ENCODE measurements around the gene DISC1.
"Not testable (repeated sequence)": the region's sequence is repeated elsewhere in the genome, so short reads cannot be mapped to it uniquely, and the experiment has no call there.

The DISC1 gene

DNA sequence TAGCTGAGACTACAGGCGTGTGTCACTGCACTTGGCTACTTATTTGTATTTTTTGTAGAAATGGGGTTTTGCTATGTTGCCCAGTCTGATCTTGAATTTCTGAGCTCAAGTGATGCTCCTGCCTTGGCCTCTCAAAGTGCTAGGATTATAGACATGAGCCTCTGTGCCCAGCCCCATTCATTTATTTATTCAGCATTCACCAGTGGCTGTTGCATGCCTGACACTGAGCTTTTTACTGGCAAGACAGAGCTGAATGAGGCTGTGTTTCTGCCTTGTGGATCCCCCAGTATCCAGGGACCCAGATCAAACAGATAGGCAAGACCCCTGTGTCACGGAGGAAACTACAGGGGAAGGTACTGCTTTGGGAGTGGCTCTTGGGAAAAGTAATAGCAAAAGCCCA lies 109.4 kb downstream of the DISC1 start:
- no peak for DNase-seq

- DNase-seq: no peak
Measured at GRCh38 chr1:231736464-231736863, 109.9 kb downstream of the DISC1 start.

- no peak for DNase-seq
Measured at GRCh38 chr1:231738554-231738953, 112.0 kb downstream of the DISC1 start.

DNA sequence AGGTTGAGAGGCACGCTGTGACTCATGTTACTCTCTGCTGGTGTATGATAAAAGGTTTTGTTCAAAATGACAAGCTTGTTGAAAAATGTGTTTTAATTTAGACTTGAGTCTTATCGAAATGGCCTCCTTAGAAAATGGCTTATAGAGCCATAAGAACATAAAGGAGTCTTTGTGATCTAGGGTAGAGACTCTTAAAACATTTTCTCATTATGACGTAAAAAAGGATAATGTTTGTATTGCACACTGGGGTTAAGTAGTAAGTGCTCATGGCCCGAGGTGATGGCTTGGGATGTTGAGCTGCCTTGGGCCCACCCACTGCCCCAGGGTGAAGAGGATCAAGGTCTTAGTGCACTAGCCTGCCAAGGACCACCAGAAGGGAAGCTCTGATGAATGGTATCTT lies 117.4 kb downstream of the DISC1 start:
- no peak for DNase-seq

- peak; percentile 65 for DNase-seq
Measured at GRCh38 chr1:231748760-231749415, 122.3 kb downstream of the DISC1 start.

DNA sequence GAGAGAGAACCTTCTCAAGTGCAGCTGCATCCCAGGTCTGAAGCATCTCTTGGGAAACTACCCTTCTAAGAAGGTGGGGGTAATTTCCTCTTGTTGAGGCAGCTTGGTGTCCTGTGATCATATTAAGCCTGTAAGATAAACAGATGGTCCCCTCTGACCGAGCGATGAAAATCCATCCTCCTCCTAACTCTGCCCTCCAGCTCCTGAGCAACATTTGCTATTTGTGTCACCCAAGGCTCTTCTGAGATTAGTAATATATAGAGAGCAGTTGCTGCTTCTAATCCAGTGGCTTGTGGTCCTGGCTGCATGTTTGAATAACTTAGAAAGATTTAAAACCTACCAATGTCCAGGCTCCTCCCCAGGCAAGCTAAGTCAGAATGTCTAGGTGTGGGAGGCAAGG lies 123.7 kb downstream of the DISC1 start:
- peak; percentile 27 for DNase-seq

DNA sequence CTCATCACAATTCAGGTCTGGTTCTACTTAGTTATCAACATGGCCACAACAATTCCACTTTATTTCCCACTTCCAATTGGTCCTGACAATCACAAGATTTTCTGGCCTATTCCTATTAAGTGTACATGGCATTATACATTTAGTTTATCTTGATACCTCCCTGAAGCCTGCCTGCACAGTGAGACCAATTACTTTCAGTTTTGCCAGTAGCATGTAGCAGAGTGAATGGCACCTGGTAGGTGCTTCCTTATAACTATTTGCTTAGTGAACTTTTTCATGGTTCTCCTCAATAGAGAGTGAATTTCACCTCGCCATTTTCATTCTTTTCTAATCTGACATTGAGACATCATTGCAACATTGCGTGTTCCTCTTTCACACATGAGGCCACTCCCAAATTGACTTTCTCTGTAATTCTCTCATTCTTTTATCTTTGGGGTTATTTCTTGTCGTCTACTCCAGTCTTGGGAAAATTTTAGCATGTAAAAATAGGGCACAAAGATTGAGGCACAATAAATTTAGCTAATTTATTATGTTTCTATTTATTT lies 124.3 kb downstream of the DISC1 start:
- DNase-seq: no peak

GRCh38 chr1:231751415-231751814 lies 124.8 kb downstream of the DISC1 start:
- no peak for DNase-seq

DNA sequence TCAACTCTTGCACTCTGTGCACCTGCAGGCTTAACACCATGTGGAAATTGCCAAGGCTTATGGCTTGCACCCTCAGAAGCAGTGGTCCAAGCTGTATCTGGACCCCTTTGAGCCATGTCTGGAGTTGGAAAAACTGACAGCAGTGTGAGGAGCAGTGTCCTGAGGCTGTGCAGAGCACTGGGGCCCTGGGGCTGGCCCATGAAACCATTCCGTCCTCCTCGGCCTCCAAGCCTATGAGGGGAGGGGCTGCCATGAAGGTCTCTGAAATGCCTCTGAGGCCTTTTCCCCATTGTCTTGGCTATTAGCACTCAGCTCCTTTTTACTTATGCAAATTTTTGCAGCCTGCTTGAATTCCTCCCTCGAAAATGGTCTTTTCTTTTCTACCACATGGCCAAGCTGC lies 126.7 kb downstream of the DISC1 start:
- DNase-seq: no peak

DNA sequence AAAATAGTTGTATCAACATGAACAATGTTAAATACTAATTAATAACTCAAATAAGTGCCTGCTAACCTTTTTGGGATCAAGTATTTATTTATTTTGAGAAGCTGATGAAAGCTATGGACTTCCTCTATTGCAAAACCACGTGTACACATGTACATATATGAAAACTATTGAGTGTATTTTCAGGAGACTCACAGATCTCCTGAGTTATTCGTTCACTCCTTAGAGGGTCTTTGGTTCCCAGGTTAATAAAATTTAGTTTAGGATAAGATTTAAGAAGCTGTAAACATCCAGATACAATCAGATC lies 130.5 kb downstream of the DISC1 start:
- DNase-seq: no peak

DNA sequence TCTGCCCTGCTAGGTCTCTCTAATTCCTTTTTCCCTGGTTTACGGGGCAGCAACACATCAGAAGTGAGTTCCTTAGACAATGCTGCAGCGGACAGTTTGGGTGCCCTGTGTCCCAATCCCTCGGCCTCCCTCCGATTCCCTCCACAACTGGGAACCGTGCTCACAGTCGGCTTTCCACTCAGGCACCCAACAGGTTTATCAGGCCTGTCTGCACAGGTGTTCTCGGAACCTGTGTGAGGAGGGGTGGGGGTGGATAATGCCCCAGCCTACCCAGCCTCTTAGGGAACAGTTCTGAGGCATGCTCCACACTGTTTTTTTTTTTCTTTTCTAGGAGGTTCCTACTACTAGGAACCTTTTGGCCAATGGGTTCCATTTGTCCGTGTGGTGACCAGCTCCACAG lies 131.2 kb downstream of the DISC1 start:
- no peak for DNase-seq

DNA sequence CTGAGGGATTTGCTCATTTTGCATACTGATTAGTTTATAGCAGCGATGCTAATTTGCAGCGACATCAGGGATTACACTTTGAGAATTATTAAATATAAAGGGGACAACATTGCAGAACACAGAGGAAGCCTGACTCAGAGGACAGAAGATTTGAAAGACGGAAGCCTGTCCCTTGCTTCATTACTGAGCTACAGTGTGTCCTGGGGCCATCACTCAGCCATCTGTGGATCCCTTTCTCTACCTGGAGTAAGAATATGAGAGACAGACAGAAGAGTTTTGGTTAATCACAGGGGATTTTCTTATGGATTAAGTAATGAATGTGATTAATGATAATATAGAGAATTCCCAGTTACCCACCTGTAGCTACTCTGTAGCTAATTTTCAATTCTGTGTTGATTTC lies 134.7 kb downstream of the DISC1 start:
- DNase-seq: no peak

DNA sequence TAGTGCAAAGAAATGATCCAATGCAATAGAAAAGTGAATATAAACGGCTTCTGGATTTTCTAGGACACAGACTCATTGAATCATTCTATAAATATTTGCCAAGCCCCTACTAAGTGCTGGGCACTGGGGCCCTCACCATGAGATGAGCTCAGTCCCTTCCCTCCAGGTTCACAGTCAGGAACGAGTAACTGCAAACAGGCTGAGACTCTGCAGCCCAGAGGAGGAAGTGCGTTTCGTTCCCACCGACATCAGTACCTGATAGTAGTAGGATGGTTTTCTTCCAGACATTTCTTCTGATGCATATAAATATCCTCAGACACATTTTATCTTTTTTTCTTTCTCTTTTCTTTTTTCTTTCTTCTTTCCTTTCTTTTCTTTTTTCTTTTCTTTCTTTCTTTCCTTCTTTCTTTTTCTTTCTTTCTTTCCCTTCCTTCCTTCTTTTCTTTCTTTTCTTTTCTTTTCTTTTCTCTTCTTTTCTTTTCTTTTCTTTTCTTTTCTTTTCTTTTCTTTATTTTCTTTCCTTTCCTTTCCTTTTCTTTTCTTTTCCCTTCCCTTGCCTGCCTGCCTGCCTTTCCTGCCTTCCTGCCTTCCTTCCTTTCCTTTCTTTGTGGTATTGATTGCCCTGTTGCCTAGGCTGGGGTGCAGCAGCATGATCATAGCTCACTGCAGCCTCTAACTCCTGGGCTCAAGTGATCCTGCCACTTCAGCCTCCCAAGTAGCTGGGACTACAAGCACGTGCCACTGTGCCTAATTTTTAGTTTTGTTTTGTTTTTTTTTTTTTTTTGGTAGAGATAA lies 135.4 kb downstream of the DISC1 start:
- DNase-seq: no peak

- no peak for DNase-seq
Measured at GRCh38 chr1:231763456-231763855, 136.9 kb downstream of the DISC1 start.

DNA sequence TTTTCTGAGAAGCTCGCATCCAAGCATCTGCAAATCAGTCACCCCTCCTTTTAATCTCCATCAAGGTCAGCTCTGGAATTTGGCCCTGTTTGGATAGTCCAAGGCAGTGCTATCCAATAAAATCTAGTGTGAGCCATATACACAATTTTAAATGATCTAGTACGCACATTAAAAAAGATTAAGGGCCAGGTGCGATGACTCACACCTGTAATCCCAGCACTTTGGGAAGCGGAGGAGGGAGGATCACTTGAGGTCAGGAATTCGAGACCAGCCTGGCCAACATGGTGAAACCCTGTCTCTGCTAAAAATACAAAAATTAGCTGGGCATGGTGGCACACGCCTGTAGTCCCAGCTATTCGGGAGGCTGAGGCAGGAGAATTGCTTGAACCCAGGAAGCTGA lies 139.2 kb downstream of the DISC1 start:
- DNase-seq: not testable (repeated sequence)

GRCh38 chr1:231767471-231767870 lies 140.9 kb downstream of the DISC1 start:
- no peak for DNase-seq

- DNase-seq: no peak
Measured at GRCh38 chr1:231768416-231768815, 141.8 kb downstream of the DISC1 start.

- DNase-seq: no peak
Measured at GRCh38 chr1:231770506-231771175, 144.1 kb downstream of the DISC1 start.

DNA sequence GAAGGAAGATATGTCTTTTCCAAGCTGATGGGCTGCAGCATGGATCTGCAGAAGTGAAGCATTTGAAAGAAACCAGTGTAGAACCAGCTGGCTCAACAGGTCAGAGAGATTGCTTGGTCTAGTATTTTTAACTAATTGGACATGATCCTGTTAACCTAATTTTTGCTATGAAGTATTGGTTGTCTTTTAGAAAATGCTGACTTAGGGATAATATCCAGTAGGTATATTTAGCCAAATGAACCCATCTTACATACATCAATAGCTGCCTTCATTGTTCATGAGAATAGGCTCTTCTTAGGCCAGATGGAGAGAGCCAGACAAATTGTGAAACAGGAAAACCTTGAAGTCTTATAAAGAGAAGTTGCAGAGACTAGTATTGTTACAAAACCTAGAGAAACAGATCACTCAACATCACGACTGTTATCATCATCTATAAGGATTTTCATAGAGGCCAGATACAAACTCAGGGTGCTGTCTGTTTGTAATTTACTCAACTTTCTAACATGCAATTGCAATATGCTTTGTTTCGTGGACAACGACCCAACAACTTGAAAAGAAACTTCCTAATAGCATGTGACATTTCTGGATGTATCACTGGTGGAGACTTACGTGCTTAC lies 148.2 kb downstream of the DISC1 start:
- DNase-seq: no peak

GRCh38 chr1:231776010-231776756 lies 149.6 kb downstream of the DISC1 start:
- no peak for DNase-seq

DNA sequence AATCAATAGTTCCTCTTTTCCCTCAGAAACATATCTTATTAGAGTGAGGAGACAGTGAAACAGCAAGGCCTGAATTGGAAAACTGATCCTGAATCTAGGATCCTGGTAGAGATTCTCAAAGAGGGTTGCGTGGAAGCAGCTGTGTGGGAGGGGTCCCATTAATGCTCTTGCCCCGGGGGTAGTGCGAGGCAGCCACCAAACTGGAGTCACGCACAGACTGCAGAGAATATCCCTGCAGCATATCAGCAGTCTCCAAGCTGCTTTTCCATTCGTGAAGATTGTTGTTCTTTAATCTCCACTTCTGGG lies 150.1 kb downstream of the DISC1 start:
- DNase-seq: no peak

DNA sequence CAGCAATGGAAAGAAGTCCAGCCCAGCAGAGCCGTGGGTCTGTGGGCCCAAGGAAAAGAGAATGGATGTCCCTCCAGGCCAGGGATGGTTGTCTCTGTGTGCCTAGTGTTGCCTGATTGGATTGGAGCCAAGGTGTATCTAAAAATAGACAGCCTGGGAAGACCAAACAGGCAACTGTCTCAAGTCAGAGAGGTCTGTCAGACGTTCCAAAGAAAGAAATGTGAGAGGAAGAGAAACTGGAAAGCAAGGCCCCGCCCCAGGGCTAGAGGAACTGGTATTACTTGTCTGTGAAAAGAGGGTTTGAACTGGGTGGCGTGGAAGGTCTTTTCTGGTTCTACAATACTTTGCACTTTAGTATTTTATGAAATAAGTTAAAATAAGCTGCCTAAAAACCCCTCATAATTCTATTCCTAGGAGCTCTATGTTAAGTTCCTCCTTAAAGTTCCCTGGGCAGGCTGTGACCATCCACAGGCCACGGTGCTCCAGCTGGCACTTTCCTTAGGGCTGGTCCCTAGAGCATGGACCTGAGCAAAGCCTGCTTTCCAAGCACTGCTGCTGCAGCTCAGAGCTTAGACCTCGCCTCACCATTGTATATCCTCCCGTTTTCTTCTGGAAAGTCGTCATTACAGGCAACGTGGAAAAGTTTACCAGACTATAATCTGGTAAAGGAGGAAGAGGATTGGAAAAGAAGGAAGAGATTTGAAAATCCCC lies 151.6 kb downstream of the DISC1 start:
- DNase-seq: peak; percentile 61

All from NCI-H2171 treated with DMSO at 0.1 percent for 48 hours (cell line).